Colon (tissue), 2 donors: Measurements from ENCODE around the gene PRSS22.

ENCODE experiments used
- FAIRE-seq: peaks from 2 replicates; lab custom pipeline; 2012; peaks lifted over from hg19 to GRCh38; lab: Jason Lieb, UNC
- donor health status: control.
- donor health status: control.

PRSS22 gene

DNA sequence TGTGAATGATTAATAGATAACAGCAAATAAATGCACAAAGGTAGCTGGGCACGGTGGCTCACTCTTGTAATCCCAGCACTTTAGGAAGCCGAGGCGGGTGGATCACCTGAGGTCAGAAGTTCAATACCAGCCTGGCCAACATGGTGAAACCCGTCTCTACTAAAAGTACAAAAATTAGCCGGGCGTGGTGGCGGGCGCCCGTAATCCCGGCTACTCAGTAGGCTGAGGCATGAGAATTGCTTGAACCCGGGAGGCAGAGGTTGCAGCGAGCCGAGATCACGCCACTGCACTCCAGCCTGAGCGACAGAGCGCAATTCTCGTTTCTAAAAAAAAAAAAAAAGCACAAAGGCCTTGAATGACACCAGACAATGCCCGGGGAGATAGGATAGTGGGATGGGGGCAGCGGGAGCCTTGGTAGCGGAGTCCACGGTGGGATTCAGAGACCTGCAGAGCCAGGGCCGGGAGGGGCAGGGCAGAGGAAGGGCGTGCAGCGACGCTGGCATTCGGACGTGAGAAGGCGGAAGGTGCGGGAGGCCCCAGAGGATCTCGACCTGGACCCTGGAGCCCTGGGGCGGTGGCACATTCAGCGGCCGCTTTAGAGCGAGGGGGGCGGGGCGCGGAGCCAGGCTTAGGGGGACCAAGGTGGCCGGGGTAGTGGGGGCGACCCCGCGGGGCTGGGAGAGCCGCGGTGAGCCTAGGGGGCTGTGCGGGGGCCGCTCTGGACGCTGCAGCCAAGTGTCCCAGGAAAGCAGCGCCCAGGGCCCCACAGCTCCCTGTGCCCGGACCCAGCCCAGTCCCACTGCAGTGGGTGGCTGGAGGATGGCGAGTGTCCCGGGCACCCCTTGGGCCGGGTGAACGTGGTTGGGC lies 24.0 kb upstream of the PRSS22 start:
- FAIRE-seq: no peak

DNA sequence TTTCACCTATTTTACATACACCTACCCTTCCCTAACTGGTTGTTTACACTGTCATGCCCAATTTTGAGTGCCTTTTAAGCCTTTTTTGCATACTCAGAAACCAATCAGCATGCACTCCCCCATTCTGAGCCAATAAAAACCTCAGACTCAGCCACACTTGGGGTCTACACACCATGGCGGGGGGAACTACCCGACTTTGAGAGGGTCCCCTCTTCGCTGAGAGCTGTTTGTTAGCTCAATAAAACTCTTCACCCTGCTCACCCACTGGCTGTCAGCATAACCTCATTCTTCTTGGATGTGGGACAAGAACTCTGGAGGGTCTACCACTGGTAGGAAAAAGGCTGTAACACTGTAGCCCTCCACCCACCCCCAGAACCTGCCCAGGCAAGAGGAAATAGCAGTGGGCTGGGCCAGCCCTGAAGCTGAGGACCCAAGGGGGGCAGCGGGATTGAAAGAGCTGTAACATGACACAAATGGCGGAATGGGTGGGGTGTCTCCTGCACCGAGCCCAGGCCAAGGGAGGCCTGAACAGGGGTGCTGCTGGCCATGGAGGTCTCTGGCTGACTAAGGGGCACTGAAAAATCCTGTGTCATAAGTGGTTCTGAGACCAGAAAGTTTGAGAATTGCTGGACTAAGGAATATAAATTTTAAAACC lies 22.0 kb upstream of the PRSS22 start:
- FAIRE-seq: no peak

DNA sequence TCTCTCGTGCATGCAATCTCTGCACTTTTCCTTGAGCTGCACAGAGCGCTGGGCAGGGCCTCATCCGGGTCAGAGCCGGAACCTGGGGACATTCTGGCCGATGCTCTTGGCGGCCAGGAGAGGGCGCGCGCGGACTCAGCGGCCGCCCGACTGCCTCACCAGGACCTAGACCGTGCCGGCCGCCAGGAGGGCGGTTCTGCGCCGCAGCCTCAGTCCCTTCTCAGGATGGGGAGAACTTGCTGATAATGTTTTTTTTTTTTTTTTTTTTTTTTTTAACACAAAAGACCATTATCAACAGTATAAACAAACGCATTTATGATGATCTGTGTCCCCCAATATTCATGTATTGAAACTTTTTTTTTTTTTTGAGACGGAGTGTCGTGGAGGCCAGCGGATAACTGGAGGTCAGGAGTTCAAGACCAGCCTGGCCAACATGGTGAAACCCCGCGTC lies 17.0 kb upstream of the PRSS22 start:
- FAIRE-seq: no peak

DNA sequence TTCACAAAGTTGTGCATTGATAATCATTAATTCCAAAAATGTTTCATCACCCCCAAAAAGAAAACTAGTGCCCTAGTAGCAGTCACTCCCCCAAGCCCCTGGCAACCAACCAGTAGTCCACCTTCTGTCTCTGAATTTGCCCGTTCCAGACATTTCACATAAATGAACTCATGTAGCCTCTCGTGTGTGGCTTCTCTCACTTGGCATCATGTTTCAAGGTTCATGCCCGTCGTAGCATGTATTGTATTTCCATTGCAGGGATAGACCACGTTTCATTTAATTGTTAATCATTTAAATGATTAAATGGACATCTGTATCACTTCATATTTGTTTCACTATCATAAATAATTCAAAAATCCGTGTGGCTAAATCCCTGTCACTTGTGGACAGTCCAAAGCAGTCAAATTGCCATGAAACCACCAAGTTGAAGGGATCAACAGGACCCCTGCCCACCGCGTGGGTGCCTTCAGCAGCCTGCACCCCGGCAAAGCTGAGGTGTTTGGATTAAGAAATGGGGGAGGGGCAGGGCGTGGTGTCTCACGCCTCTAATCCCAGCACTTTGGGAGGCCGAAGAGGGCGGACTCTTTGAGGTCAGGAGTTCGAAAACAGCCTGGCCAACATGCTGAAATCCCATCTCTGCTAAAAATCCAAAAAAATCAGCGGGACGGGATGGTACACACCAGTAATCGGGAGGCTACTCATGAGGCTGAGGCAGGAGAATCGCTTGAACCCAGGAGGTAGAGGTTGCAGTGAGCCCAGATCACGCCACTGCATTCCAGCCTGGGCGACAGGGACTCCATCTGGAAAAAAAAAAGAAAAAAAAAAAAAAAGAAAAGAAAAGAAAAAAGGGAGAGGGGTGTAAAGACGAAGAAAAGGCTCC lies 16.3 kb upstream of the PRSS22 start:
- FAIRE-seq: no peak

DNA sequence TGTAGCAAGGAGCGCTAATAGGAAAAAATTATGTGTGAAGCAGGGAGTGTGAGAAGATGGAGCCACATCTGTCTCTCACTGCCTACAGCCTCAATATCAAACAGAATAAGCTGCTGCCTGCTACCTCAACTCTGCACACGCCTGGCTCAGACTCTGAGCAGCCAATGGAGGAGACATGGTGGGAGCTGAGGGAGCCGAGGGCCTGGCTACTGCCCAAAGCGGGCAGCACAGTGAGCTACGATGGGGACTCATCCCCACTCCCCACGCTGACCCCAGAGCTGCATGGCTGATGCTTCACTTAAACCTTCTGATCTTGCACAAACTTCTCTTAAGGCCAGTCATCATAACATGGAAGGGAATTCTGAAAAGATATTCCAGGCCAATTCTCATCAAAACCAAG lies 14.0 kb upstream of the PRSS22 start:
- FAIRE-seq: no peak

DNA sequence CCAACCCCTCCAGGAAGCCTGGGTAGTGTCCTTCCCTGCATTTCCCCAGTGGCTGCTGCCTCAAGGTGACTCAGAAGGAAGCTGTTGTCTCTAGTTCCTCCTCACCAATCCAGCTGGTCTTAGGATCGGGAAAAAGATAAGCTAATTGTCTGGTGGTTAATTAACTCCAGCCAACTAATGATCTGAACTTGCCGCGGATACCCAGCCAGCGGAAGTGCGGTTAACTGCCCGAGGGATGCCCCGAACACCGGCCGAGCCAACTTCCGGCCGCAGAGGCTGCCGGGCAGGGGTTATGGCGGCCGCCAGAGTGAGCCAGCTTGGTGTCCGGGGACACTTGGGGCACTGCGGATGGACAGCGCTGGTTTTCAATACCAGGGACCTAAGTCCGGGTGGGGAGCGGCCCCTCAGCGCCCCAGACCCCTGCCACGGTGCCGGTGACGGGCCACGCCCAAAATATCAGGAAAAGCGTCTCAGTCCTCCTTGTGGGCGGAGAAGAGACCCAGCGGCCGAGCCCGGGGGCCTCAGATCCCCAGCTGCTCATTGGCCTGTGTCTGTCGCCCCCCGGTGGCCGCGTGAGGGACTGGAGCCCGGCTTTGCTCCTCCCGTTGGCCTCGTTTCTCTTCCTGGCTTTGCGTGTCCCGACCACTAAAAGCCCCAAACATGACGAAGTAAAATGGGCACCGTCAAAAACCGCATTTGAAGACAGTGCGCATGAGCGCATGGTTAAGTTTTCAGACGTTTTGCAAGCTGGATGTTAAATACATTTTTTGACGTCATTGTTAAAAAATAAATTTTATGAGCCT lies 10.2 kb upstream of the PRSS22 start:
- no peak for FAIRE-seq

DNA sequence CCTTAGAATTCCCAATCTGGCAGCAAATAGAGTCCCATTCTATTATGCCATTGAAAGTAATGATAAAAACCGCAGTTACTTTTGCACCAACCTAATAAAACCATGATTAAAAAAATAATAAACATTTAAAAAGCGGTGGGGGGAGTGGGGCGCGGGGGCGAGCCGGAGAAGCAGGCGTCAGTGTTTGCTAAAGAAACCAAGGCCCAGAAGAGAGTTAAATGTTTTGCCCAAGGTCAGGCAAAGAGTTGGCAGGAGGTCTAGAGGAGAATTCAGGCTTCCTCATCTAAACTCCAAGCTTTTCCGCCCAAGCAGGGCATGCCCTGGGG lies 9.7 kb upstream of the PRSS22 start:
- FAIRE-seq: no peak

DNA sequence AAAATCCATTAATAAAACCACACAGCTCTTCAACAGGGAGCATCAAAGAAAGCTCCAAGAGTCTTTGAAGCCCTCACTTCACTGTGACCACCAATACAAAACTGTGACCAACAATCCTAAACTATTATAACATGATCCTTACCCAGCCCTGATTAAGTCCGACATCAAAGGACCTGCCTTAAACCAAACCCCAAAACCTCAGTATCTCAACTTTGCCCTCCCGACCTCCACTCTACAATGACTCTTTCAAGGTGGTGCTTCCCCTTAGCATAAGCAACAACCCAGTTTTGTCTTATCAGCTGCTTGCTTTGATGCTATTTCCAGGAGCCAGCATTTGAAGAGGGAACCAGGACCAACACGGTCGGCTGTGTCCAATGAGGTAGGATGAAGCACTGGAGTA lies 8.5 kb upstream of the PRSS22 start:
- no peak for FAIRE-seq

DNA sequence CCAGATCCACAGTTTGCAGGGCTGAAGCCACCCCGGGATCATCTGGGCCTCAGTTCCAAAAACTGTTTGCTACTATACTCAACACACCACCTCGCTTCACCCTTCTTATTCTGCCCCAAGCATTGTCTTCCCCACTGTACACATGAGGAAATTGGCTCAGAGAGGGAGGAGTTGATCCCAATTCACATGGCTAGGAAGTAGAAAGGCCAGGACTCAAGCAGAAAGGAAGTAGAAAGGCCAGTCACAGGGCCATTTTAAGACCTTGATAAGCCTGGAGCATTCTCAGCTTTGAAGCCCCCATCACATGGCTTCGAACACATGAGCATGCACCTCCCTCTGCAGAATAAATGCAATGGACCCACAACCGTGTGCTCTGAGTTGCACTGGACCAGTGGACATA lies 7.7 kb upstream of the PRSS22 start:
- FAIRE-seq: no peak

DNA sequence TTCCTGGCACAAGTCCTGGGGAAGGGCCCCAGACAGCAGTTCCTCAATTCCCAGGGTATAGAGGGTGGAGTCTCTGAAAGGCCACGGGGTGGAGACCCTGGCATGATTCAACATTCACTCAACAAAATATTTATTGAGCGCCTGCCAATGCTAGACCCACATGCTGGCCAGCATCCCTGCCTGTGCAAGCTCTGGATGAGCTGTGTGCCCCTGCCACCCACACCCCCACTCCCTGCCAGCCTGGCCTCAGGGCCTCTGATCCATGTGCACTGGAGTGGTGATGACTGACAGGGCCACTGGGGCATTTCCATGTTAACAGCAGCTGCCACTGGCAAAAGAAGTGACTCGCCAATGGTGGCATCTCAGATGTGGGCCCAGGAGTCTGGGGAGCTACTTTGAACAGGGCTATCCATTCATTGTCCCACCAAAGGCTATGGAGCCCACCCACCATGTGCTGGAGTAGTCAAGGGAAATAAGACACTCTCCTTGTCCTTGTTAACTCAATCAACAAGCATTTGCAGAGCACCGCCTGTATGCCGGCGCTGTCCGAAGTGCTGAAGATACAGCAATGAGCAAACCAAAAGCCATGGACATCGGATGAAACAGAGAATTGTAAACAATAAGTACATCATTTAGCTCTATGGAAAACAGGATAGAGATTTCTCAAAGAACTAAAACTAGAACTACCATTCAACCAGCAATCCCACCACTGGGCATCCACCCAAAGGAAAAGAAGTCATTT lies 3.0 kb upstream of the PRSS22 start:
- no peak for FAIRE-seq

DNA sequence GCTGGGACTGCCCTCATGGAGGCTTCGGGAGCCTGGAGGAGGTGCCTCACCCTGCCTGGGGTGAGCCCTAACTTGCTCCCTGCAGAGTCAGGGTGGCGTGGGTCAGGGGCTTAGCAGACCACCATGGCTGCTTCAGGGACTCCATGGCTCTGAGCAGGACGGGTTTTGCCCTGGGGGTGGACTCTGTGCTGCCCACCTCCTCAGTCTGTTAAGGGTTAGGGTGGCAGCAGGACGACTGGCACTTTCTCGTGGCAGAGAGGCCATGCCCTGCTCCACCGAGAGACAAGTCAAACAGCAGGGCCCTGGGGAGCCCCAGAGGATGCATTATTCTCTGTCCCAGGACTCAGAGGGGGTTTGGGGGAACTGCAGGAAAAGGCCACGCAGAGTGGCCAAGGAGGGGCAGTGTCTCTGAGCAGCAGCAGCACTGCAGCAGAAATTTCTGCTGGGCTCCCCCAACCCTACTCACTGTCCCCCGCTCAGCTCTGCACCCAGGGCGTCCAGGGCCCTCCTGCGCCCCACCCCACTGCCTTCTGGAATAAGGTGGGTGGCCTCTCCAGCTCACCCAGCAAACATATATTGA lies 1.8 kb upstream of the PRSS22 start:
- no peak for FAIRE-seq

DNA sequence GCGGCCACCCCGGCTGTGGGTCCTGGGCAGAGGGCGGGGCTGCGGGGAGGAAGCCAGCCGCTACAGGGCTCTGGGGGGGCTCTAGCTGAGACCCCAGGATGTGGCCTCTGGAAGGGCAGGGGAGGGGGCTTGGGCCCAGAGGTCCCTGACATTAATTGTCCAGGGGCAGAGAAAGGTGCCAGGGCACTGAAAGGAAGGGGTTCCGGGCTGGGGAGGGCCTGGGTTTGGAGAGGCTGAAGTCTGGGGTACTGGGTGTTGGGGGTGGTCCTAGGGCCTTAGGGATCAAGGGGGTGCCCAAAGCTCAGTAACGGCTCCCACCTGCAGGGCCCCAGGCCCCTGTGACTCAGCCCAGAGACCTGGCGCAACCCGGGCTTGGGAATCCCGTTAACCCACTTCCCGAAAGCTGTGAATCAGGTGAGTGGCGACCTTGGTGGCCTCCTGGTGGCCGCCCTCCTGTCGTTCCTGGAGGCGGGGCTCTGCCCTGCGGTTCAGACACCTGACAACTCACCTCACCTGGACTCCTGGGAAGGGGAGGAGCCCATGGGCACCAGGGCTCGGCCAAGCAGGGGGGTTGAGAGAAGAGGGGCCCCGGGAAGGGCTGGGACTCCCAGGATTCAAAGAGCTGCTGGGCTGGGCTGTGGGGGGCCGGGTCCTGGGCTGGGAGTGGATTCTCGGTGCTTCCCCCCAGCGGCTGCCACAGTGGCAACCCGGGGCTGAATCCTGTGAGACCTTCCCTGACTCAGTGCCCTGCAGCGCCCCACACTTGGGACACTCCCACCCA lies 465 bp upstream of the PRSS22 start:
- FAIRE-seq: no peak

DNA sequence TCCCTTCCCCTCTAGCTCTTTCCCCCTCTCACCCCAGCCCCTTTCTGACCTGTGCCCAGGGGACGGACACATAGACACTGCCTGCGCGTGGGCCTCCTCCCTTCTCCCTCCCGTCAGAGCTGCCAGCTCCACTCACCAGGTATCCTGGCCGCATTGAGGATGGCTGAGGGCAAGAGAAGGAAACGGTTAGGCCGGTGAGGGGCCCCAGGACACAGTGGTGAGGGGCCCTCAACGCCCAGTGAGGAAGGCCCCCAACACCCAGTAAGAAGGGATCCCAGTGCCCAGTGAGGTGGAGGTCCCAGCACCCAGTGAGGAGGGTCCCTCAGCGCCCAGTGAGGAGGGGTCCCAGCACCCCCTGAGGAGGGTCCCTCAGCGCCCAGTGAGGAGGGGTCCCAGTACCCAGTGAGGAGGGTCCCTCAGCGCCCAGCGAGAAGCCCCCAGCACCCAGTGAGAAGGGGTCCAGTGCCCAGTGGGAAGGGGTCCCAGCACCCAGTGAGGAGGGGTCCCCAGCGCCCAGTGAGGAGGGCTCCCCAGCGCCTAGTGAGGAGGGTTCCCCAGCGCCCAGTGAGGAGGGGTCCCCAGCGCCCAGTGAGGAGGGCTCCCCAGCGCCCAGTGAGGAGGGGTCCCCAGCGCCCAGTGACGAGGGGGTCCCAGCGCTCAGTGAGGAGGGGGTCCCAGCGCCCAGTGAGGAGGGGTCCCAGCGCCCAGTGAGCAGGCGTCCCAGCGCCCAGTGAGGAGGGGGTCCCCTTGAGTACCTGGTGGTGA lies 1.1 kb downstream of the PRSS22 start:
- no peak for FAIRE-seq

DNA sequence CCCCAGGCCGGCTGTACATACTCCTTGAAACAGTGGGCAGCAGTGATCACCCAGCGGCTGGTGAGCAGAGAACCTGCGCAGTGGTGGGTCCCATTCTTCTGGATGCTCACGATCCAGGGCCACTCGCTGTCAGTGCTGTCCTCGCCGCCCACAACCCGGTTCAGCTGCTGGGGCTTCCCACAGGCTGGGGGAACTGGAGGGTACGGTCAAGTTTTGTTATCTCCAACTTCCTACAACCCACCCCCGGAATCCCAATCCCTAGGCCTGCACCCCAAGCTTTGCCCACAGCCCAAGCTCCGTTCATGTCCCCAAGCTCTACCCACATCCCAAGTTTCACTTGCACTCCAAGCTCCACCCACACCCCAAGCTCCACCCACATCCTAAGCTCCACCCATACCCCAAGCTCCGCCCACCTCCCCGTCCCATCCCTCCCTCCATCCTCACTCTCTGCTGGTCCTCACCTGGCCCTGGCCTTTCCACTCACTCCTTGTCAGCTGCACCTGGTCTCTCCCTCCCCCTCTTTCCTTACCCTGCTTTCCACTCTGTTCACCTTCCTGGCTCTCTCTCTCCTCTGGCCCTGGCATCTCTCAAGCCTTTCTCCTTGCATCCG lies 1.8 kb downstream of the PRSS22 start:
- FAIRE-seq: no peak

DNA sequence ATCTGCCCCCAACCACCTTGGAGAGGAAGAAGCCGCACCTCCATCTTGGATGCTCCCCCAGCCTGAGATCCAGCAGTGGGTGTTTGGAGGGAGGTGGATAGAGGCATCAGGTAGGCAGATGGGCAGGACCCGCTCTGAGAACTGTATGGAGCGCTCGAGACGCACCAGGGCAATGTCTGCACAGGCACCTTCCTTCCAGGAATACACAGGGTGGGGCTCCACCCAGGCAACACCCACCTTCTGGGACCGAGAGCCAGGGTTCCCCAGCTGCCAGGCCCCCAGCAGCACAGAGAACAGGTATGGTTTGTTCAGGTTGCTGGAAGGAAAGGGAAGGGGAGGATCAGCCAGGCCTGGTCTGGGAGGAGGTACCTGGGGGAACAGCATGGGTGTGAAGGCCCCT lies 2.4 kb downstream of the PRSS22 start:
- FAIRE-seq: no peak

DNA sequence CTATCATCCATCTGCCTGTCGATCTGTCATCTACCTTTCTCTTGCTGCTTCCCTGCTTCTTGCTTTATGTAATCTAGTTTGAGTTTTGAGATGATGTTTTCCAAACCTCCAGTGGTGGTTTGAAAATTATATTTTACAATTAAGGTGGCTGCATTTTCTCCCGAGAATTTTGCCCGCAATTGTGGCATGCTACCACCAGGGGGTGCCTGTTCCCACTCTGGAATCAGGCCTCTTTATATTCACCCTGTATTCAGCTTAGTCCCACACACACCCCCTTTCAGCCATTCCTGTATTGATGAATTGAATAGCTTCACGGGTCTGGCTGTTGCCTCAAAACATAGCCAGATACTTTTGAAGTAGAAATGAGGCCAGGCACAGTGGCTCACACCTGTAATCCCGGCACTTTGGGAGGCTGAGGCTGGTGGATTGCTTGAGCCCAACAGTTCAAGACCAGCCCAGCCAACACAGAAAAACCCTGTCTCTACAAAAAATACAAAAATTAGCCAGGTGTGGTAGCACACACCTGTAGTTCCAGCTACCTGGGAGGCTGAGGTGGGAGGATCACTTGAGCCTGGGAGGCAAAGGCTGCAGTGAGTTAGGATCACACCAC lies 3.2 kb downstream of the PRSS22 start:
- FAIRE-seq: no peak

DNA sequence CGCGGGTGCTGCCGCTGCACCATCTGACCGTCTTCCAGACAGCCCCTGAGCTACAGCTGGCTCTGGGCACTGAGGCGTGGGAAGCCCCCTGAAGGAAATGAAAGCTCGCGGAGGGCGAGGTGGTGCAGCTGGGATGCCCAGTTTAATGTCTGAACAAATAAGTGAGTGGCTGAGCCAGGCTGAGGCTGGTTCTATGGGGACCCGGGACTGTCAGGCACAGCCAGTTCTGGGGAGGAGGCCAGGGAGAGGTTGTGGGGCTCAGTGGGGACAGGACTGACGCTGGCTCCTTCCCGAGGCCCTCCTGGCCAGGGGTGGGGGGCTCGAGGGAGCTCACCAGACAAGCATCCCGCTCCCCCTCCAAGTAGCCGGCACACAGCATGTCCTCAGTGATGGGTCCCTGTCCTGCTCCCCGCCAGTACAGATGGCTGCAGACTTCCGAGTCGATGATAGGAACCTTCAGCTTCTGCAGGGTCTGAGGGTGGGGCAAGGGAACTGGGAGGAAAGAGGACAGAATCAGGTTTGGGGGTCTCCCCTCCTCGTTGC lies 4.4 kb downstream of the PRSS22 start:
- no peak for FAIRE-seq
